Liver (tissue), 9 donors: Measurements from ENCODE around the gene ANO4. TPM values are rescaled to one million over a fixed set of nuclear protein-coding genes. Genes with fewer than 3 reads are reported as not detected.

Source experiments
- DNase-seq: peaks from one replicate; pipeline ENCODE4 v3.0.0-alpha.2; 2017; ENCODE audit warnings: low spot score
- H3K27ac ChIP-seq, 2 donors: one replicate each; pipeline ENCODE4 v1.7.0; 2013; ENCODE audit warnings: inconsistent platforms in 2 of 2, low read length in 2 of 2, control low read depth in 1 of 2, low read depth in 1 of 2, mild to moderate bottlenecking in 1 of 2
- H3K27me3 ChIP-seq, 4 donors: one replicate each; pipeline versions ENCODE4 v1.6.1 to v1.7.0; 2013; ENCODE audit warnings: low read length in 3 of 4, inconsistent platforms in 1 of 4, mild to moderate bottlenecking in 1 of 4, moderate library complexity in 1 of 4; ENCODE audit not compliant: control insufficient read depth in 4 of 4, insufficient read depth in 4 of 4
- H3K36me3 ChIP-seq, 4 donors: one replicate each; pipeline versions ENCODE4 v1.6.1 to v1.7.0; 2013; ENCODE audit warnings: low read length in 3 of 4, mild to moderate bottlenecking in 3 of 4, low read depth in 1 of 4, moderate library complexity in 1 of 4; ENCODE audit not compliant: control insufficient read depth in 4 of 4, insufficient read depth in 3 of 4
- H3K4me1 ChIP-seq, 4 donors: one replicate each; pipeline versions ENCODE4 v1.6.1 to v1.7.0; 2013; ENCODE audit warnings: low read length in 3 of 4, mild to moderate bottlenecking in 3 of 4, moderate library complexity in 1 of 4; ENCODE audit not compliant: control insufficient read depth in 4 of 4, insufficient read depth in 4 of 4
- H3K4me3 ChIP-seq, 3 donors: one replicate each; pipeline versions ENCODE4 v1.6.1 to v1.7.0; 2013; ENCODE audit warnings: low read length in 3 of 3, control low read depth in 1 of 3, low read depth in 1 of 3, mild to moderate bottlenecking in 1 of 3
- H3K9ac ChIP-seq, 2 donors: one replicate each; pipeline ENCODE4 v1.7.0; 2013; ENCODE audit warnings: low read length in 2 of 2, mild to moderate bottlenecking in 2 of 2, moderate library complexity in 2 of 2, control low read depth in 1 of 2, low read depth in 1 of 2
- H3K9me3 ChIP-seq, 4 donors: one replicate each; pipeline versions ENCODE4 v1.6.1 to v1.7.0; 2013; ENCODE audit warnings: low read length in 3 of 4; ENCODE audit not compliant: control insufficient read depth in 4 of 4
- EGR1 ChIP-seq, 2 donors: IDR thresholded peaks; 2 replicates each; pipeline ENCODE4 v1.6.1; 2016 to 2018; ENCODE audit warnings: antibody characterized with exemption in 2 of 2, low read depth in 2 of 2
- FOXA1 ChIP-seq: IDR thresholded peaks from 2 replicates; pipeline ENCODE4 v1.6.1; 2016; ENCODE audit warnings: antibody characterized with exemption
- FOXA2 ChIP-seq: IDR thresholded peaks from 2 replicates; pipeline ENCODE4 v1.6.1; 2016; ENCODE audit warnings: antibody characterized with exemption
- GABPA ChIP-seq, 2 donors: IDR thresholded peaks in 1 of 2; conservative IDR thresholded peaks in 1 of 2; 2 replicates each; pipeline ENCODE4 v1.6.1; 2016; ENCODE audit warnings: antibody characterized with exemption in 2 of 2, mild to moderate bottlenecking in 1 of 2, moderate library complexity in 1 of 2
- HNF4A ChIP-seq, 2 donors: conservative IDR thresholded peaks; 2 replicates each; pipeline ENCODE4 v1.6.1; 2016; ENCODE audit warnings: antibody characterized with exemption in 2 of 2, mild to moderate bottlenecking in 2 of 2
- JUND ChIP-seq, 2 donors: IDR thresholded peaks; 2 replicates each; pipeline ENCODE4 v1.6.1; 2016; ENCODE audit warnings: antibody characterized with exemption in 2 of 2
- NR2F2 ChIP-seq: IDR thresholded peaks from 2 replicates; pipeline ENCODE4 v1.6.1; 2016; ENCODE audit warnings: antibody characterized with exemption
- RAD21 ChIP-seq, 2 donors: IDR thresholded peaks; 2 replicates each; pipeline ENCODE4 v1.6.1; 2016; ENCODE audit warnings: antibody characterized with exemption in 2 of 2, mild to moderate bottlenecking in 2 of 2
- RXRA ChIP-seq, 2 donors: IDR thresholded peaks; 2 replicates each; pipeline ENCODE4 v1.6.1; 2017 to 2018; ENCODE audit warnings: antibody characterized with exemption in 2 of 2, mild to moderate bottlenecking in 1 of 2
- SP1 ChIP-seq: IDR thresholded peaks from 2 replicates; pipeline ENCODE4 v1.6.1; 2018; ENCODE audit warnings: antibody characterized with exemption, mild to moderate bottlenecking
- YY1 ChIP-seq: IDR thresholded peaks from 2 replicates; pipeline ENCODE4 v1.6.1; 2016; ENCODE audit warnings: antibody characterized with exemption, mild to moderate bottlenecking
- WGBS: extraction: QIAGEN DNeasy Blood & Tissue Kit; methylation state at CpG from one replicate; pipeline ENCODE4 v1.1.7; 2013; 5-methylcytosine and 5-hydroxymethylcytosine counted together
- polyA plus RNA-seq, 2 donors: library from polyadenylated mRNA; stranded (reverse) in 1 of 2; unstranded in 1 of 2; fragments of 200-250 nt in 1 of 2; fragments of >200 nt in 1 of 2; fragmentation: Nextera tagmentation in 1 of 2; extraction: Ambion mirVana in 1 of 2; gene quantifications; one replicate each; pipeline versions ENCODE4 v1.2.1 to v1.2.3, GENCODE V29; 2013 to 2015
- total RNA-seq, 2 donors: library from RNA; depleted of rRNA; stranded (reverse); fragments of >200 nt; gene quantifications; one replicate each; pipeline ENCODE4 v1.2.3, GENCODE V29; 2014
- TF ChIP-seq, protein P1 (sequence below): IDR thresholded peaks from 2 replicates; pipeline ENCODE4 v1.6.1; 2016; ENCODE audit warnings: antibody characterized with exemption, mild to moderate bottlenecking
- TF ChIP-seq, protein P2 (sequence below): IDR thresholded peaks from 2 replicates; pipeline ENCODE4 v1.6.1; 2016; ENCODE audit warnings: antibody characterized with exemption
- TF ChIP-seq, protein P3 (sequence below): IDR thresholded peaks from 2 replicates; pipeline ENCODE4 v1.6.1; 2016; ENCODE audit warnings: antibody characterized with exemption
- donor health status: healthy.
- donor health status: healthy.
- donor health status: healthy.
- donor health status: healthy.
- donor health status: healthy.

ANO4 gene
- total and polyA plus RNA-seq, 4 donors: 0.08 to 2.2 (median 0.17) TPM; not detected in 1

DNA sequence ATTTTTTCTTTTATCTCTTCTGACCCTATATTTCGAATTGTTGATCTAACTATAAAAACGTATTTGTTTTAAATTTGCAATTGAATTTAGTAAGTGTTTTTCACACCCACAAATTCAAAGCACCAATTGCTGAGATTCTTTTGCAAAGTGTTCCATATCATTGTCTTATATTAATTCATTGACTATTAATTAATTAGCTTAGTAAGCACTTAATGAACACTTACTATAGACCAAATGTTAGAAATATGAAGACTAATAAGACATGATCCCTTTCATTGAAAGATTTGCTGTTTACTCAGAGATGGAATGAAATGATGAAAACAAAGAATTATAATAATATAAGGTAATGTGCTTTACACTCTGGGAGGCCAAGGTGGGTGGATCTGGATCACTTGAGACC is 14.2 kb downstream of the ANO4 start:
- H3K4me3 ChIP-seq: no peak overlapping the region

DNA sequence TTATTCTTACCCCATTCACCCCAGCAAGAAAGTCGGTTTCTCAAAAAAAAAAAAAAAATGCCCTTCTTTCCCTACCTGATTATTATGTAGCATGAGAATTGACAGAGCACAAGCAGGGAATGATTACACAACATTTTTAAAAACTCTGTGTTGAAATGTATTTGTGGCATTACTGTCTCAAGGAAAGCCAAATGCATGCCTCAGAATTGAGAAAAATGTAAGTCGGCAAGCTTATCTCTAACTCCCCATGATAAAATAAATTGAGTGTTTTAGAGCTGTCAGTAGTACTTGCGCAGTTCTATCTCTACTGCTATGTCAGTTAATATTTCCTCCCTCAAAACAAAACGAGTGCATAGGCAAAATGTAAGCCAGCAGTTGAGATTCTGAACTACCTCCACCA is 25.7 kb downstream of the ANO4 start:
- Histone ChIP-seq H3K27me3 (peaks cover 0 to 5% (median 2%) of the 10 kb centered on the region in 4 donors), H3K27ac (no peak overlapping the region), H3K9ac (no peak overlapping the region), H3K36me3 (no peaks in the 10 kb centered on the region), H3K4me3 (no peak overlapping the region), H3K4me1 (no peaks in the 10 kb centered on the region), H3K9me3 (no peaks in the 10 kb centered on the region)
- no peak for TF ChIP-seq YY1
- no peak for TF ChIP-seq EGR1 (IDR thresholded peaks at IDR 0.05; ENCODE audit: low read depth in 2 of 2)
- TF ChIP-seq GABPA (IDR thresholded peaks at IDR 0.05 in 1 of 2, conservative IDR thresholded peaks at IDR 0.05 in 1 of 2): no peak
- TF ChIP-seq, protein P1, sequence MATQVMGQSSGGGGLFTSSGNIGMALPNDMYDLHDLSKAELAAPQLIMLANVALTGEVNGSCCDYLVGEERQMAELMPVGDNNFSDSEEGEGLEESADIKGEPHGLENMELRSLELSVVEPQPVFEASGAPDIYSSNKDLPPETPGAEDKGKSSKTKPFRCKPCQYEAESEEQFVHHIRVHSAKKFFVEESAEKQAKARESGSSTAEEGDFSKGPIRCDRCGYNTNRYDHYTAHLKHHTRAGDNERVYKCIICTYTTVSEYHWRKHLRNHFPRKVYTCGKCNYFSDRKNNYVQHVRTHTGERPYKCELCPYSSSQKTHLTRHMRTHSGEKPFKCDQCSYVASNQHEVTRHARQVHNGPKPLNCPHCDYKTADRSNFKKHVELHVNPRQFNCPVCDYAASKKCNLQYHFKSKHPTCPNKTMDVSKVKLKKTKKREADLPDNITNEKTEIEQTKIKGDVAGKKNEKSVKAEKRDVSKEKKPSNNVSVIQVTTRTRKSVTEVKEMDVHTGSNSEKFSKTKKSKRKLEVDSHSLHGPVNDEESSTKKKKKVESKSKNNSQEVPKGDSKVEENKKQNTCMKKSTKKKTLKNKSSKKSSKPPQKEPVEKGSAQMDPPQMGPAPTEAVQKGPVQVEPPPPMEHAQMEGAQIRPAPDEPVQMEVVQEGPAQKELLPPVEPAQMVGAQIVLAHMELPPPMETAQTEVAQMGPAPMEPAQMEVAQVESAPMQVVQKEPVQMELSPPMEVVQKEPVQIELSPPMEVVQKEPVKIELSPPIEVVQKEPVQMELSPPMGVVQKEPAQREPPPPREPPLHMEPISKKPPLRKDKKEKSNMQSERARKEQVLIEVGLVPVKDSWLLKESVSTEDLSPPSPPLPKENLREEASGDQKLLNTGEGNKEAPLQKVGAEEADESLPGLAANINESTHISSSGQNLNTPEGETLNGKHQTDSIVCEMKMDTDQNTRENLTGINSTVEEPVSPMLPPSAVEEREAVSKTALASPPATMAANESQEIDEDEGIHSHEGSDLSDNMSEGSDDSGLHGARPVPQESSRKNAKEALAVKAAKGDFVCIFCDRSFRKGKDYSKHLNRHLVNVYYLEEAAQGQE: no peak
- no peak for TF ChIP-seq HNF4A (conservative IDR thresholded peaks at IDR 0.05)
- no peak for TF ChIP-seq RAD21 (IDR thresholded peaks at IDR 0.05)
- TF ChIP-seq FOXA1: no peak
- no peak for TF ChIP-seq NR2F2
- TF ChIP-seq RXRA (IDR thresholded peaks at IDR 0.05): no peak
- no peak for TF ChIP-seq FOXA2
- 48% methylated on average over 4 of the region's 4 CpGs for WGBS
- no peak for DNase-seq

More for the DNA sequence above, 14.2 kb downstream of the ANO4 start:
- 75% methylated on average over 2 of the region's 2 CpGs for WGBS
- Histone ChIP-seq H3K27ac (no peak overlapping the region), H3K36me3 (no peaks in the 10 kb centered on the region), H3K4me1 (no peaks in the 10 kb centered on the region), H3K9me3 (no peaks in the 10 kb centered on the region), H3K27me3 (peaks cover 0 to 3% (median 0%) of the 10 kb centered on the region in 4 donors), H3K9ac (no peak overlapping the region)
- no peak for TF ChIP-seq FOXA1
- no peak for DNase-seq

DNA sequence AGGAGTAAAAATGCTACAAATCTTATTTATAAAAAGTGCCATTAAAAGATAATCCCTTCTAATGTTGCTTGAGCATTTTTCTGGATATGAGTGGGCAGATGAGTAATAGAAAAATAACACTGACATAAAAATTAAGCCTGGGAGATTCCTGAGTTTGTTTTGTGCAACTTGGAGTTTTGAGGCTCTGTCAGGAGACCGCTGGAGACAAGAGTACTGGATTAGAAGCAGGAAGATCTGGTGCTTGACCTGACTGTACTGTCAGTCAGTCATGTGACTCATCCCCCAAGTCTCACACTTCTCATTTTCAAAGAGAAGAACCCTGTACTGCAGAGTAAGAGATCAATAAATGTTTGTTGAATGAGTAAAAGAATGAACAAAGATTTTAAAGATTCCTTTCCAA is 29.4 kb downstream of the ANO4 start:
- no peak for TF ChIP-seq NR2F2
- TF ChIP-seq, protein P2, sequence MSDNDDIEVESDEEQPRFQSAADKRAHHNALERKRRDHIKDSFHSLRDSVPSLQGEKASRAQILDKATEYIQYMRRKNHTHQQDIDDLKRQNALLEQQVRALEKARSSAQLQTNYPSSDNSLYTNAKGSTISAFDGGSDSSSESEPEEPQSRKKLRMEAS: no peak
- TF ChIP-seq JUND (IDR thresholded peaks at IDR 0.05): no peak
- TF ChIP-seq FOXA2: no peak
- no peak for TF ChIP-seq SP1
- no peak for TF ChIP-seq HNF4A (conservative IDR thresholded peaks at IDR 0.05)
- TF ChIP-seq, protein P3, sequence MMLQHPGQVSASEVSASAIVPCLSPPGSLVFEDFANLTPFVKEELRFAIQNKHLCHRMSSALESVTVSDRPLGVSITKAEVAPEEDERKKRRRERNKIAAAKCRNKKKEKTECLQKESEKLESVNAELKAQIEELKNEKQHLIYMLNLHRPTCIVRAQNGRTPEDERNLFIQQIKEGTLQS: no peak
- TF ChIP-seq EGR1 (IDR thresholded peaks at IDR 0.05; ENCODE audit: low read depth in 2 of 2): no peak
- no peak for TF ChIP-seq RAD21 (IDR thresholded peaks at IDR 0.05)
- no peaks in the 10 kb centered on the region for H3K36me3 ChIP-seq
- no peaks in the 10 kb centered on the region for H3K4me1 ChIP-seq
- no peak overlapping the region for H3K4me3 ChIP-seq
- H3K27ac ChIP-seq: no peak overlapping the region
- no peak overlapping the region for H3K9ac ChIP-seq
- 44% methylated on average over 1 of the region's 1 CpG for WGBS
- H3K27me3 ChIP-seq: peaks cover 0 to 5% (median 2%) of the 10 kb centered on the region in 4 donors
- DNase-seq: no peak
- H3K9me3 ChIP-seq: no peaks in the 10 kb centered on the region
